ENCODE data around the gene JMJD8.

The JMJD8 gene

GRCh38 chr16:705431-706188 lies 21.5 kb upstream of the JMJD8 start, which contains the start of gene FBXL16:
Gene FBXL16, minus strand, starts transcription at chr16:705801. Its CDS starts 8,396 bp downstream, at chr16:697405.
- H3K36me3 ChIP-seq (ENCODE audit: control insufficient read depth in 2 of 2, insufficient read depth in 1 of 2, low read length in 2 of 2) = no peaks in the 10 kb centered on the region
- H3K4me3 ChIP-seq (ENCODE audit: low read depth, low read length) = peak within 1 kb of the TSS; percentile 25
- peaks cover 5% of the 10 kb centered on the region for H3K4me1 ChIP-seq (ENCODE audit: control insufficient read depth, insufficient read depth, low read length)
- ChIA-PET POLR2A (no interaction called here), CTCF (no interaction called here)
- H3K27ac ChIP-seq (ENCODE audit: extremely low read depth, low read depth, low read length) = peak within 1 kb of the TSS; percentile 37; the same call in 1 of the 2 replicates
- TF ChIP-seq ZNF600 (tag by site-specific recombination; IDR thresholded peaks at IDR 0.05) = no peak
- TF ChIP-seq KLF10 (tag by site-specific recombination; IDR thresholded peaks at IDR 0.05) = 0 out of 2 replicates have a peak, but pooled peaks have one; percentile 16
- 0 out of 2 replicates have a peak, but pooled peaks have one; percentile 37 for TF ChIP-seq ZNF398 (tag by site-specific recombination; IDR thresholded peaks at IDR 0.05)
- TF ChIP-seq ZBTB8A (tag by site-specific recombination; IDR thresholded peaks at IDR 0.05) = peak; percentile 50
- H3K9me3 ChIP-seq (ENCODE audit: control insufficient read depth, insufficient read depth, low read depth, low read length) = no peaks in the 10 kb centered on the region

GRCh38 chr16:704552-705380 lies 20.6 kb upstream of the JMJD8 start:
- ChIA-PET POLR2A (no interaction called here), CTCF (interaction anchor here (0.8 to 1.0 kb wide), 2 partner anchors 19 to 142 kb away, joined by 3 to 4 read pairs; no protein-coding TSS in a partner anchor)
- no peak overlapping the region for H3K4me3 ChIP-seq (ENCODE audit: low read depth, low read length)
- H3K9me3 ChIP-seq (ENCODE audit: control insufficient read depth, insufficient read depth, low read depth, low read length) = no peaks in the 10 kb centered on the region
- H3K27ac ChIP-seq (ENCODE audit: extremely low read depth, low read depth, low read length) = no peak overlapping the region
- no peaks in the 10 kb centered on the region for H3K36me3 ChIP-seq (ENCODE audit: control insufficient read depth in 2 of 2, insufficient read depth in 1 of 2, low read length in 2 of 2)
- peaks cover under 1% of the 10 kb centered on the region; the same call in 1 of the 2 replicates for H3K4me1 ChIP-seq (ENCODE audit: control insufficient read depth, insufficient read depth, low read length)
- TF ChIP-seq REST (tag by site-specific recombination; IDR thresholded peaks at IDR 0.05) (peak; percentile 94), EGR2 (tag by site-specific recombination; IDR thresholded peaks at IDR 0.05; ENCODE audit: low read depth) (peak; percentile 37; the same call in 1 of the 2 replicates), IKZF3 (tag by site-specific recombination; IDR thresholded peaks at IDR 0.05) (no peak), ZNF692 (tag by site-specific recombination; IDR thresholded peaks at IDR 0.05) (no peak), ZBTB26 (tag by site-specific recombination; optimal IDR thresholded peaks at IDR 0.05) (peak; percentile 22), ZIC2 (tag by site-specific recombination; IDR thresholded peaks at IDR 0.05) (peak; percentile 37; the same call in 1 of the 2 replicates), KLF8 (tag by site-specific recombination; IDR thresholded peaks at IDR 0.05) (peak; percentile 29; the same call in 1 of the 2 replicates), KLF1 (tag by site-specific recombination; IDR thresholded peaks at IDR 0.05) (peak; percentile 67), PATZ1 (tag by site-specific recombination; IDR thresholded peaks at IDR 0.05) (peak; percentile 43), GLIS2 (tag by site-specific recombination; IDR thresholded peaks at IDR 0.05) (peak; percentile 43), SP3 (tag by site-specific recombination; IDR thresholded peaks at IDR 0.05) (0 out of 2 replicates have a peak, but pooled peaks have one; percentile 12), ZNF624 (tag by site-specific recombination; IDR thresholded peaks at IDR 0.05) (no peak), ZFHX2 (tag by site-specific recombination; conservative IDR thresholded peaks at IDR 0.05) (0 out of 2 replicates have a peak, but pooled peaks have one; percentile 20), BCL11A (tag by site-specific recombination; IDR thresholded peaks at IDR 0.05; ENCODE audit: low read depth) (no peak), ZNF335 (tag by site-specific recombination; conservative IDR thresholded peaks at IDR 0.05) (peak; percentile 60), PRDM1 (tag by site-specific recombination; IDR thresholded peaks at IDR 0.05) (no peak), SP2 (tag by site-specific recombination; IDR thresholded peaks at IDR 0.05) (peak; percentile 40)

Data from HEK293 (cell line).